ENCODE data around the gene SLC39A2. TPM values are rescaled to one million over a fixed set of nuclear protein-coding genes. Genes with fewer than 3 reads are reported as not detected.
"Not testable (repeated sequence)": the region's sequence is repeated elsewhere in the genome, so short reads cannot be mapped to it uniquely, and the experiment has no call there.

Gene SLC39A2
- total RNA-seq (0.04 TPM), polyA plus RNA-seq (ENCODE audit: insufficient read depth in 1 of 8, insufficient read length in 8 of 8, low replicate concordance in 1 of 8) (under 1 TPM in 1 of 8 donors, not detected in 7; 0.61 TPM)
- long read RNA-seq, donor 1: 0 reads
- long read RNA-seq, donor 2: 0 reads
- long read RNA-seq, donor 3: 0 reads
- long read RNA-seq, donor 4: 0 reads
- long read RNA-seq, donor 5: 0 reads
- long read RNA-seq, donor 6: 0 reads
- long read RNA-seq, donor 7, partial matches to known transcripts: 0 of 11 reads
- long read RNA-seq, donor 7, other reads (novel, unspliced or antisense): 11 of 11 reads
- long read RNA-seq, donor 8: 0 reads
- long read RNA-seq, donor 9: 0 reads
- long read RNA-seq, donor 10: 0 reads
- long read RNA-seq, donor 11: 0 reads

GRCh38 chr14:20998674-20999366, at the start of gene SLC39A2:
SLC39A2 (plus strand) TSS chr14:20999293; CDS start chr14:20999447, 154 bp downstream.
- no peak for DNase-seq
- 17% methylated on average over 1 of the region's 6 CpGs for WGBS (ENCODE audit: insufficient coverage)
- no peaks in the 10 kb centered on the region for H3K27me3 ChIP-seq (ENCODE audit: control insufficient read depth, insufficient read depth, low read length)

GRCh38 chr14:20954736-20955537, 44.2 kb upstream of the SLC39A2 start, which contains the start of gene RNASE2:
RNASE2 (plus strand) TSS chr14:20955487; CDS start chr14:20955772, 285 bp downstream.
- H3K36me3 ChIP-seq (ENCODE audit: control insufficient read depth, insufficient read depth, low read length); H3K27ac ChIP-seq (ENCODE audit: low read length); H3K27me3 ChIP-seq (ENCODE audit: control insufficient read depth, insufficient read depth, low read length); H3K4me3 ChIP-seq (ENCODE audit: low read length); DNase-seq; H3K4me1 ChIP-seq (ENCODE audit: control insufficient read depth, insufficient read depth, low read length); H3K9me3 ChIP-seq (replicated peaks; ENCODE audit: control insufficient read depth, low read depth, low read length): not testable (repeated sequence)
- WGBS (ENCODE audit: insufficient coverage): 56% methylated on average over 1 of the region's 4 CpGs

More at GRCh38 chr14:20998674-20999366, at the start of gene SLC39A2:
- Histone ChIP-seq H3K9me3 (replicated peaks; ENCODE audit: control insufficient read depth, low read depth, low read length) (no peaks in the 10 kb centered on the region), H3K4me1 (ENCODE audit: control insufficient read depth, insufficient read depth, low read length) (no peaks in the 10 kb centered on the region), H3K27ac (ENCODE audit: low read length) (no peak within 1 kb of the TSS), H3K36me3 (ENCODE audit: control insufficient read depth, insufficient read depth, low read length) (peaks cover 34% of the 10 kb centered on the region), H3K4me3 (ENCODE audit: low read length) (no peak within 1 kb of the TSS)

GRCh38 chr14:20955538-20955873, 43.6 kb upstream of the SLC39A2 start:
- not testable (repeated sequence) for DNase-seq; H3K9me3 ChIP-seq (replicated peaks; ENCODE audit: control insufficient read depth, low read depth, low read length); H3K27me3 ChIP-seq (ENCODE audit: control insufficient read depth, insufficient read depth, low read length); H3K4me1 ChIP-seq (ENCODE audit: control insufficient read depth, insufficient read depth, low read length); H3K4me3 ChIP-seq (ENCODE audit: low read length); H3K36me3 ChIP-seq (ENCODE audit: control insufficient read depth, insufficient read depth, low read length); H3K27ac ChIP-seq (ENCODE audit: low read length)
- WGBS (ENCODE audit: insufficient coverage): 36% methylated on average over 4 of the region's 5 CpGs

- no peak overlapping the region for H3K27ac ChIP-seq (ENCODE audit: low read length)
- H3K36me3 ChIP-seq (ENCODE audit: control insufficient read depth, insufficient read depth, low read length): no peaks in the 10 kb centered on the region
- no peaks in the 10 kb centered on the region for H3K9me3 ChIP-seq (replicated peaks; ENCODE audit: control insufficient read depth, low read depth, low read length)
- DNase-seq: no peak
- no peak overlapping the region for H3K4me3 ChIP-seq (ENCODE audit: low read length)
- H3K4me1 ChIP-seq (ENCODE audit: control insufficient read depth, insufficient read depth, low read length): no peaks in the 10 kb centered on the region
- WGBS (ENCODE audit: insufficient coverage): 91% methylated on average over 3 of the region's 11 CpGs
- H3K27me3 ChIP-seq (ENCODE audit: control insufficient read depth, insufficient read depth, low read length): no peaks in the 10 kb centered on the region
These were observed 42.6 kb upstream of the SLC39A2 start for GRCh38 chr14:20956376-20956976.

GRCh38 chr14:20958946-20959345, 40.1 kb upstream of the SLC39A2 start:
- H3K36me3 ChIP-seq (ENCODE audit: control insufficient read depth, insufficient read depth, low read length); H3K4me1 ChIP-seq (ENCODE audit: control insufficient read depth, insufficient read depth, low read length); H3K27ac ChIP-seq (ENCODE audit: low read length); H3K9me3 ChIP-seq (replicated peaks; ENCODE audit: control insufficient read depth, low read depth, low read length); H3K4me3 ChIP-seq (ENCODE audit: low read length); DNase-seq; H3K27me3 ChIP-seq (ENCODE audit: control insufficient read depth, insufficient read depth, low read length): not testable (repeated sequence)

- Histone ChIP-seq H3K27me3 (ENCODE audit: control insufficient read depth, insufficient read depth, low read length) (peaks cover 13% of the 10 kb centered on the region), H3K4me3 (ENCODE audit: low read length) (no peak overlapping the region), H3K27ac (ENCODE audit: low read length) (no peak overlapping the region), H3K9me3 (replicated peaks; ENCODE audit: control insufficient read depth, low read depth, low read length) (no peaks in the 10 kb centered on the region), H3K4me1 (ENCODE audit: control insufficient read depth, insufficient read depth, low read length) (peaks cover 10% of the 10 kb centered on the region), H3K36me3 (ENCODE audit: control insufficient read depth, insufficient read depth, low read length) (no peaks in the 10 kb centered on the region)
- WGBS (ENCODE audit: insufficient coverage): 83% methylated on average over 3 of the region's 3 CpGs
- no peak for DNase-seq
These were observed 29.8 kb upstream of the SLC39A2 start for GRCh38 chr14:20969336-20969735.

- Histone ChIP-seq H3K36me3 (ENCODE audit: control insufficient read depth, insufficient read depth, low read length) (no peaks in the 10 kb centered on the region), H3K4me1 (ENCODE audit: control insufficient read depth, insufficient read depth, low read length) (peaks cover 10% of the 10 kb centered on the region), H3K9me3 (replicated peaks; ENCODE audit: control insufficient read depth, low read depth, low read length) (no peaks in the 10 kb centered on the region), H3K27ac (ENCODE audit: low read length) (no peak overlapping the region), H3K4me3 (ENCODE audit: low read length) (peak overlapping the region; percentile 70), H3K27me3 (ENCODE audit: control insufficient read depth, insufficient read depth, low read length) (peaks cover 11% of the 10 kb centered on the region)
- WGBS (ENCODE audit: insufficient coverage): 13% methylated on average over 5 of the region's 10 CpGs
- DNase-seq: no peak
These were observed 28.5 kb upstream of the SLC39A2 start for GRCh38 chr14:20970647-20970982.

- peak overlapping the region; percentile 70 for H3K4me3 ChIP-seq (ENCODE audit: low read length)
- H3K36me3 ChIP-seq (ENCODE audit: control insufficient read depth, insufficient read depth, low read length): no peaks in the 10 kb centered on the region
- peaks cover 11% of the 10 kb centered on the region for H3K27me3 ChIP-seq (ENCODE audit: control insufficient read depth, insufficient read depth, low read length)
- peak overlapping the region; percentile 65 for H3K27ac ChIP-seq (ENCODE audit: low read length)
- peaks cover 10% of the 10 kb centered on the region for H3K4me1 ChIP-seq (ENCODE audit: control insufficient read depth, insufficient read depth, low read length)
- DNase-seq: peak; percentile 87
- H3K9me3 ChIP-seq (replicated peaks; ENCODE audit: control insufficient read depth, low read depth, low read length): no peaks in the 10 kb centered on the region
- under 1% methylated on average over 43 of the region's 47 CpGs for WGBS (ENCODE audit: insufficient coverage)
These were observed 27.9 kb upstream of the SLC39A2 start for GRCh38 chr14:20970983-20971704.

GRCh38 chr14:20971705-20972021, 27.4 kb upstream of the SLC39A2 start:
- H3K4me1 ChIP-seq (ENCODE audit: control insufficient read depth, insufficient read depth, low read length): peaks cover 10% of the 10 kb centered on the region
- H3K27me3 ChIP-seq (ENCODE audit: control insufficient read depth, insufficient read depth, low read length): peaks cover 11% of the 10 kb centered on the region
- no peak overlapping the region for H3K27ac ChIP-seq (ENCODE audit: low read length)
- peak overlapping the region; percentile 70 for H3K4me3 ChIP-seq (ENCODE audit: low read length)
- H3K9me3 ChIP-seq (replicated peaks; ENCODE audit: control insufficient read depth, low read depth, low read length): no peaks in the 10 kb centered on the region
- no peaks in the 10 kb centered on the region for H3K36me3 ChIP-seq (ENCODE audit: control insufficient read depth, insufficient read depth, low read length)
- 11% methylated on average over 6 of the region's 8 CpGs for WGBS (ENCODE audit: insufficient coverage)
- DNase-seq: no peak
